Measurements from ENCODE around the gene ACBD6.
"Not testable (repeated sequence)": the region's sequence is repeated elsewhere in the genome, so short reads cannot be mapped to it uniquely, and the experiment has no call there.

Gene ACBD6

GRCh38 chr1:180462102-180462501 lies 40.3 kb downstream of the ACBD6 start:
- TF ChIP-seq CTCF (IDR thresholded peaks at IDR 0.05; ENCODE audit: low read depth, low read length): no peak
- no peak overlapping the region for H3K4me3 ChIP-seq (ENCODE audit: low read depth, low read length)

GRCh38 chr1:180461682-180462081 lies 40.7 kb downstream of the ACBD6 start:
- not testable (repeated sequence) for H3K4me3 ChIP-seq (ENCODE audit: low read depth, low read length)

GRCh38 chr1:180458807-180459206 lies 43.6 kb downstream of the ACBD6 start:
- TF ChIP-seq CTCF (IDR thresholded peaks at IDR 0.05; ENCODE audit: low read depth, low read length): no peak
- no peak overlapping the region for H3K4me3 ChIP-seq (ENCODE audit: low read depth, low read length)

GRCh38 chr1:180456191-180456590 lies 46.2 kb downstream of the ACBD6 start:
- no peak for TF ChIP-seq CTCF (IDR thresholded peaks at IDR 0.05; ENCODE audit: low read depth, low read length)
- no peak overlapping the region for H3K4me3 ChIP-seq (ENCODE audit: low read depth, low read length)

GRCh38 chr1:180451504-180451903 lies 50.9 kb downstream of the ACBD6 start:
- no peak for TF ChIP-seq CTCF (IDR thresholded peaks at IDR 0.05; ENCODE audit: low read depth, low read length)
- no peak overlapping the region for H3K4me3 ChIP-seq (ENCODE audit: low read depth, low read length)

- TF ChIP-seq CTCF (IDR thresholded peaks at IDR 0.05; ENCODE audit: low read depth, low read length): no peak
- no peak overlapping the region for H3K4me3 ChIP-seq (ENCODE audit: low read depth, low read length)
Measured at GRCh38 chr1:180444522-180444921, 57.9 kb downstream of the ACBD6 start.

- TF ChIP-seq CTCF (IDR thresholded peaks at IDR 0.05; ENCODE audit: low read depth, low read length): no peak
- no peak overlapping the region for H3K4me3 ChIP-seq (ENCODE audit: low read depth, low read length)
Measured at GRCh38 chr1:180440335-180440734, 62.0 kb downstream of the ACBD6 start.

- H3K4me3 ChIP-seq (ENCODE audit: low read depth, low read length): no peak overlapping the region
- no peak for TF ChIP-seq CTCF (IDR thresholded peaks at IDR 0.05; ENCODE audit: low read depth, low read length)
Measured at GRCh38 chr1:180435566-180435965, 66.8 kb downstream of the ACBD6 start.
